ENCODE data around the gene TRIM68. TPM values are rescaled to one million over a fixed set of nuclear protein-coding genes. Genes with fewer than 3 reads are reported as not detected.
A peak's percentile ranks its signal among the peaks of the same experiment; 100 is the strongest.

TRIM68 gene
- total RNA-seq, 1 donor: 12.1 TPM

DNA sequence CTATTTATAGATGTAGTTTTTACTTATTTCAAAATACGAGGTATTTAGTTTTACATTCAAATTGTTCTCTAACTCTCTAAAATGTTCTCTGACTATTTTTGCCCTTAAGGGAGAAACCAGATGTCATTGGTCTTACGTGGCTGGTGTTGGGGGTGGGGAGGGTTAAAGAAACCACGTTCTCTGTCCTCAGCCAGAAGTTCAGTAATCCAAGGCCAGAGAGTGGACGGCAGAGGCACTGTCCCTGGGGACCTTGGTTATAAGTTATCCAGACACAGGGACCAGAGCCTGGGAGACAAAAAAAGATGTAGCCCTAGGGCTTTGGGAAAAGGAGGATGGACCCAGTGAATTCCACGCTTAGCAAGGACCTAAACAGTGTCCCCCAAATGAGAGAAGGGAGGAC, 35.0 kb upstream of the TRIM68 start:
- TF ChIP-seq, protein P1, sequence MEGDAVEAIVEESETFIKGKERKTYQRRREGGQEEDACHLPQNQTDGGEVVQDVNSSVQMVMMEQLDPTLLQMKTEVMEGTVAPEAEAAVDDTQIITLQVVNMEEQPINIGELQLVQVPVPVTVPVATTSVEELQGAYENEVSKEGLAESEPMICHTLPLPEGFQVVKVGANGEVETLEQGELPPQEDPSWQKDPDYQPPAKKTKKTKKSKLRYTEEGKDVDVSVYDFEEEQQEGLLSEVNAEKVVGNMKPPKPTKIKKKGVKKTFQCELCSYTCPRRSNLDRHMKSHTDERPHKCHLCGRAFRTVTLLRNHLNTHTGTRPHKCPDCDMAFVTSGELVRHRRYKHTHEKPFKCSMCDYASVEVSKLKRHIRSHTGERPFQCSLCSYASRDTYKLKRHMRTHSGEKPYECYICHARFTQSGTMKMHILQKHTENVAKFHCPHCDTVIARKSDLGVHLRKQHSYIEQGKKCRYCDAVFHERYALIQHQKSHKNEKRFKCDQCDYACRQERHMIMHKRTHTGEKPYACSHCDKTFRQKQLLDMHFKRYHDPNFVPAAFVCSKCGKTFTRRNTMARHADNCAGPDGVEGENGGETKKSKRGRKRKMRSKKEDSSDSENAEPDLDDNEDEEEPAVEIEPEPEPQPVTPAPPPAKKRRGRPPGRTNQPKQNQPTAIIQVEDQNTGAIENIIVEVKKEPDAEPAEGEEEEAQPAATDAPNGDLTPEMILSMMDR (IDR thresholded peaks at IDR 0.05; ENCODE audit: insufficient read depth, low read depth, low read length): no peak
- no peak overlapping the region for H3K4me3 ChIP-seq (ENCODE audit: low read depth, low read length)
- DNase-seq (ENCODE audit: low read depth): peak; percentile 12

DNA sequence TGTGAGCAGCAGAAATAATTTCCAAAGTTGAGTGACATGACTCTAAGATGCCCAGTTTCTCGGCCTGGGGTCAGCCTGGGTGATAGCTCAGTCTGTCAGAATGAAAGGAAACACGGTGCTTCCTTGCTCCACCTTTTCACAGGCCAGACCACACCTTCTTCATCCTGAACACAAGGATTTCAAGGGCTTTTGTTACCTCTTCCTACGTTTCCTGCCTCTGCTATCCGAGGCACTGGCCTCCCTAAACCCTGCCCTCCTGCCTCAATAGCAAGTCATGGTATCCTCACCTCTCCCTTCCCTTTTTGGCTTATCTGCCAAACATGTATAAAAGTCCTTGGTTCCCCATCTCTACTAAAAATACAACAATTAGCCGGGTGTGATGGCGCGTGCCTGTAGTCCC, 34.0 kb upstream of the TRIM68 start:
- no peak for DNase-seq (ENCODE audit: low read depth)
- no peak overlapping the region for H3K4me3 ChIP-seq (ENCODE audit: low read depth, low read length)
- TF ChIP-seq, protein P1 (IDR thresholded peaks at IDR 0.05; ENCODE audit: insufficient read depth, low read depth, low read length): no peak

DNA sequence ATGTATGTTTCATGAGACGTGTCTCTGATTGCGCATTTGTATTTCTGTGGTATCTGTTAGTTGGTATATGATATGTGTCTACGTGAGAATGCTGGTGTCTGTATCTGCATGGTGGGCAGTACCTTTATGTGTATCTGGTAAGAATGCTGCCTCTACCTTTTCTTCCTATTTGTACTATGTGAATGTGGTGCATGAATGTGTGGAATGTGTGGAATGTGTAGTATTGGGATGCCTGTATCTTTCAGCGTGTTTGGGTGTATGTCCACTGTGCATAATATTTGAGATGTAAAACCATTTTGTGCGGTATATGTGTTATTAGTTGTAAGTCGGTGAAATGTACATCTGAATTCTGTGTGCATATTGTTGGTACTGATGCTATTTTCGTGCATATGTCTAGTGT, 33.5 kb upstream of the TRIM68 start:
- TF ChIP-seq, protein P1 (IDR thresholded peaks at IDR 0.05; ENCODE audit: insufficient read depth, low read depth, low read length): no peak

DNA sequence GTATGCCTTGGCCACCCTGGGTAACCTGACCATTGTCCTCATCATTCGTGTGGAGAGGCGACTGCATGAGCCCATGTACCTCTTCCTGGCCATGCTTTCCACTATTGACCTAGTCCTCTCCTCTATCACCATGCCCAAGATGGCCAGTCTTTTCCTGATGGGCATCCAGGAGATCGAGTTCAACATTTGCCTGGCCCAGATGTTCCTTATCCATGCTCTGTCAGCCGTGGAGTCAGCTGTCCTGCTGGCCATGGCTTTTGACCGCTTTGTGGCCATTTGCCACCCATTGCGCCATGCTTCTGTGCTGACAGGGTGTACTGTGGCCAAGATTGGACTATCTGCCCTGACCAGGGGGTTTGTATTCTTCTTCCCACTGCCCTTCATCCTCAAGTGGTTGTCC, 31.9 kb upstream of the TRIM68 start:
- TF ChIP-seq, protein P1 (IDR thresholded peaks at IDR 0.05; ENCODE audit: insufficient read depth, low read depth, low read length): no peak
- no peak for DNase-seq (ENCODE audit: low read depth)
- no peak overlapping the region for H3K4me3 ChIP-seq (ENCODE audit: low read depth, low read length)

More for the DNA sequence above, 33.5 kb upstream of the TRIM68 start:
- no peak for DNase-seq (ENCODE audit: low read depth)
- no peak overlapping the region for H3K4me3 ChIP-seq (ENCODE audit: low read depth, low read length)

DNA sequence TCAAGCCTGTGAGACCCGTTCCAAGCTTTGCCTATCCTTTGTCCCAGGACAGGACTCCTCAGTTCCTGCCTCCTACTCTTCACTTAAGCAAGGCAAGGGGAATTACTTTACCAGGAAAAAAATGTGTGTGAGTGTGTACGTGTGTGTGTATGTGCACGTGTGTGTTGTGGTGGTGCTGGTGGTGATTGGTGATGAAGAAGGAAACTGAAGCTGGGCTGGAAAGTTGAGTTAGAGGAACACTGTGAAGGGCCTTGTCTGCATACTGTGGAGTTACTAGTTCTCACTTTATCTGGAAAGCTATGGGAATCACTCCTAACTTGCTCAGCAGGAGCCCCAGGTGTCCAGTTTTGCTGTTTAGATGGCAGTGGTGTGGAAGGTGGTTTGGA, 29.6 kb upstream of the TRIM68 start:
- TF ChIP-seq, protein P1 (IDR thresholded peaks at IDR 0.05; ENCODE audit: insufficient read depth, low read depth, low read length): no peak
- no peak for DNase-seq (ENCODE audit: low read depth)
- no peak overlapping the region for H3K4me3 ChIP-seq (ENCODE audit: low read depth, low read length)

DNA sequence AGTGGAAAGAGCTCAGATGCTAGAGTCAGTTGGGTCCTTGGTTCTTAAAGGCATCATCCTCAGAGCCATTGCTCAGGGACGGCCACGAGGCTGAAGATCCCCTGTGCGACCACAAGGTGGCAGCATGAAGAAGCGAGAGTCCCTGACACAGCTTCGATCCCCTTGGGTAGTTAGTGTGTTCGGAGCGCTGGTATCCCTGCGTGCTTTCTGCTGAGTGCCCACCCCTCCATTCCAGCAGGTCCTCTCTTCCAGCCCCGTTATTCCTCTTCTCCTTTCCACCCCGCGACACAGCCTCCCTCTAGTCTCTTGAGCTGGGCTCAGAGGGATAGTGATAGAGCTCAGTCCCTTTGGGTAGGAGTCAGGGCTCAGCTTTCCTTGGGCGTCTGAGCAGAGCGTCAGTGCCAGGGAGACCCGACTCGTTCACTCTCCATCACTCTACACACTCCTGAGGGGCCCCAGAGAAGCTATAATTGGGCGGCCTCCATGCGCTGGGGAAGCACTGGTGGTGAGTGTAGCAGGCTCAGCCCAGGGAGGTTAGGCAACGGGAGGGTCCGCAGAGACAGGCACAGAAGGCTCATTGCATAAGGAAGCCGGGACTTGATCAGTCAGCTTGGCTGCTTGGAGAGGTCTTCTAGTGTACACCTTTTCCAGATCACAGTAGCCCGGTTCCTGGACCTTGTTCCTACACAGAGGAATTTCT, 29.1 kb upstream of the TRIM68 start, which contains the start of gene OR51D1:
Gene OR51D1 (plus strand): TSS at position 516 of the 700 bp plus-strand sequence. CDS start 2,314 bp downstream, outside the sequence.
- DNase-seq (ENCODE audit: low read depth): peak; percentile 67
- peak within 1 kb of the TSS; percentile 21 for H3K4me3 ChIP-seq (ENCODE audit: low read depth, low read length)
- TF ChIP-seq, protein P1 (IDR thresholded peaks at IDR 0.05; ENCODE audit: insufficient read depth, low read depth, low read length): peak; percentile 93

DNA sequence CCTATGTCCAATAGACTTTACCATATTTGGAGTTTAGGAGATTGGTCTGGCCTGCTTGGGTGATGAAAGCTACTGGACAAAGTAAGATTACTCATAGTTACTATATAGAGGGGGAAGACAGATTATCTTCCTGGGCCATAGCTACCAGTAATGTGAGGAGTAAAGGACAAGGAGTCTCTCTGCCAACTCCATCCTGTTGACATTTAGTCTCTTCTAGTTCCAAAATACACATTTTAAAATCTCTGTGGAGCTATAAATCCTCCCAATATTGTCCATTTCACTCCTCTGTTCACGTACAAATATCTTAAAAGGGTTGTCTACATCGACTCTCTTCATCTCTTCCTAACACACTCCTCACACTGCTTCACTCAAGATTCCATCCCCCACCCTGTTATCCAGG, 28.1 kb upstream of the TRIM68 start:
- TF ChIP-seq, protein P1 (IDR thresholded peaks at IDR 0.05; ENCODE audit: insufficient read depth, low read depth, low read length): no peak
- H3K4me3 ChIP-seq (ENCODE audit: low read depth, low read length): no peak overlapping the region
- DNase-seq (ENCODE audit: low read depth): no peak

Data from fibroblast of villous mesenchyme (primary cell).